Bronchial epithelial cell (primary cell): Measurements from ENCODE around the gene DTL. TPM values are rescaled to one million over a fixed set of nuclear protein-coding genes. Genes with fewer than 3 reads are reported as not detected.

Experiments used
- DNase-seq: peaks from one replicate; pipeline ENCODE4 v3.0.0-alpha.2; 2010; ENCODE audit warnings: low read depth
- FAIRE-seq: peaks from 2 replicates; lab custom pipeline; 2011; peaks lifted over from hg19 to GRCh38; lab: Jason Lieb, UNC
- H3K27me3 ChIP-seq: 2 replicates; pipeline ENCODE4 v1.5.1; 2011; ENCODE audit warnings: low read length; ENCODE audit not compliant: control insufficient read depth, insufficient read depth
- H3K36me3 ChIP-seq: 2 replicates; pipeline ENCODE4 v1.5.1; 2011; ENCODE audit warnings: low read length; ENCODE audit not compliant: control insufficient read depth, insufficient read depth
- H3K4me3 ChIP-seq: 2 replicates; pipeline ENCODE4 v1.5.1; 2011; ENCODE audit warnings: mild to moderate bottlenecking, low read depth, low read length, control low read depth
- total RNA-seq: library from RNA; depleted of rRNA; stranded (reverse); fragments of >200 nt; gene quantifications from 2 replicates; pipeline ENCODE4 v1.2.1, GENCODE V29; 2014
- TF ChIP-seq, protein P1 (sequence below): IDR thresholded peaks from 2 replicates; pipeline ENCODE4 v1.5.1; 2011; ENCODE audit warnings: mild to moderate bottlenecking, moderate library complexity, low read length, control low read depth, inconsistent platforms; ENCODE audit not compliant: insufficient read depth, severe bottlenecking

Gene DTL
- total RNA-seq, 1 donor from 2014 or later, result 0.26 TPM

DNA sequence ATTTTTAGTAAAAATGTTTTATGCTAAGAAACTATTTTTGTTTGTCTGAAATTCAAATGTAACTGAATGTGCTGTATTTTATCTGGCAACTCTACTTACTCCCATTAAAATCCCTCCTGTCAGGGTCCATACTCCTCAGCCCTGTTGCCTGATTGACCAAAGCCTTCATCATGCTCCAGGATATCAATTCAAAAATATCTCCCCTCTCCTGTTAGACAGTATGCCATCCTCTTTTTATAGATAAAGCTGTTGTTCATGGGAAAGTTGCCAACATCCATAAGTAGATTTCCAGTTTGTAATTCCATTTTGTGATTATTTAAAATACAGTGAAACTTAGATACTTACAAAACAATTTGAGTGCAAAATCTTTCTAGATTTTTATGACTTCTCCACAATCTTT, 65.7 kb downstream of the DTL start:
- DNase-seq (no peak), FAIRE-seq (no peak)
- H3K27me3 ChIP-seq, result no peaks in the 10 kb centered on the region
- no peak overlapping the region for H3K4me3 ChIP-seq
- TF ChIP-seq, protein P1, sequence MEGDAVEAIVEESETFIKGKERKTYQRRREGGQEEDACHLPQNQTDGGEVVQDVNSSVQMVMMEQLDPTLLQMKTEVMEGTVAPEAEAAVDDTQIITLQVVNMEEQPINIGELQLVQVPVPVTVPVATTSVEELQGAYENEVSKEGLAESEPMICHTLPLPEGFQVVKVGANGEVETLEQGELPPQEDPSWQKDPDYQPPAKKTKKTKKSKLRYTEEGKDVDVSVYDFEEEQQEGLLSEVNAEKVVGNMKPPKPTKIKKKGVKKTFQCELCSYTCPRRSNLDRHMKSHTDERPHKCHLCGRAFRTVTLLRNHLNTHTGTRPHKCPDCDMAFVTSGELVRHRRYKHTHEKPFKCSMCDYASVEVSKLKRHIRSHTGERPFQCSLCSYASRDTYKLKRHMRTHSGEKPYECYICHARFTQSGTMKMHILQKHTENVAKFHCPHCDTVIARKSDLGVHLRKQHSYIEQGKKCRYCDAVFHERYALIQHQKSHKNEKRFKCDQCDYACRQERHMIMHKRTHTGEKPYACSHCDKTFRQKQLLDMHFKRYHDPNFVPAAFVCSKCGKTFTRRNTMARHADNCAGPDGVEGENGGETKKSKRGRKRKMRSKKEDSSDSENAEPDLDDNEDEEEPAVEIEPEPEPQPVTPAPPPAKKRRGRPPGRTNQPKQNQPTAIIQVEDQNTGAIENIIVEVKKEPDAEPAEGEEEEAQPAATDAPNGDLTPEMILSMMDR, result no peak
- H3K36me3 ChIP-seq, result no peaks in the 10 kb centered on the region

DNA sequence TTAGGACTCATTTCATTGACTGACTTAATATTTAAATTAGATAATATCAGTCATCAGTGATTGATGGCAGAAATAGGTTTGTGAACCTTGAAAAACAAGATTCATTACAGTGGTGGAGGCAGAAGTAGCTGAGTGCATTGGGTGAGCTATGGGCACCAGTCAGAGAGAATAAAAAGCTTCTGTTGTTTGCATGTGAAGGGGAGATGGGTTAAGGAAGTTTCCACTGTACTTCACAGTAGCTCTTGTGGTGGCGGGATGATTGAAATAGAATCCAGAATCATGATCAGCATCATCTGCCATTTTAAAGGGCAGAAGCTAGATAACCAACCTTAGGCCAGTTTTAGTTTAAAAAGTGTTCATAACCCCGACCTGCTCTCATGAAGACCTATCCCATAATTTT, 66.2 kb downstream of the DTL start:
- TF ChIP-seq, protein P1, result no peak
- Histone ChIP-seq H3K4me3 (no peak overlapping the region), H3K27me3 (no peaks in the 10 kb centered on the region), H3K36me3 (no peaks in the 10 kb centered on the region)
- FAIRE-seq, result no peak
- no peak for DNase-seq

DNA sequence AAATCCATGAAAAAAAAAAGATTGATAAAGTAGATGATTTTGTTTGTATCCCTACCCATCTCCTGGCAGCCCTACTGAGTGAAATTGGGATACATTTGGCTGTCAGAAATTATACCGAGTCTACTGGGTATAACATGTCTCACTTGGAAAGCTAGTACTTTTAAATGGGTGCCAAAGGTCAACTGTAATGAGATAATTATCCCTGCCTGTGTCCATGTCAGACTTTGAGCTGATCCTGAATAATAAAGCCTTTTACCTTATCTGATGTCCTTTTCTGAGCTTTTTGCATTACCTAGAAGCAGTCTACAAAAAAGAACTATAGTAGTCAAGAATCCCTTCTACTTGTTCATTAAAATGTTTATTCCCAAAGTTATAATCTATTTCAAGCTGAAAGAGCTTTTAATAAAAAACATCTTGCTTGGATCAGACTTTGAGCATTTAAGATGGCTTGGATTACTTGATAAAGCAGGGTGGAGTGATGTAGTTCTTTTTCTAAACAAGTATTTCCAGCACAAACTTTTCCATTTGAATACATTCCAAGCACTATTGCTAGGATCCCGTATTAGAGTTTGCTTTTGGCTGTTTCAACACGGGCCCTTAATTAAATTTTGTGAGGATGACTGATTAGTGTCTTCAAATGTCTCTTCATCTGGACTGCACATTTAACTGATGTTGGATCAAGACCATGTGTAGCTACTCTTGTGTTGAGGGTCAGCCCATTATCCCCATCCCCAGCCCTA, 69.2 kb downstream of the DTL start:
- H3K27me3 ChIP-seq, result no peaks in the 10 kb centered on the region
- H3K36me3 ChIP-seq, result no peaks in the 10 kb centered on the region
- TF ChIP-seq, protein P1, result no peak
- DNase-seq (no peak), FAIRE-seq (no peak)
- no peak overlapping the region for H3K4me3 ChIP-seq

DNA sequence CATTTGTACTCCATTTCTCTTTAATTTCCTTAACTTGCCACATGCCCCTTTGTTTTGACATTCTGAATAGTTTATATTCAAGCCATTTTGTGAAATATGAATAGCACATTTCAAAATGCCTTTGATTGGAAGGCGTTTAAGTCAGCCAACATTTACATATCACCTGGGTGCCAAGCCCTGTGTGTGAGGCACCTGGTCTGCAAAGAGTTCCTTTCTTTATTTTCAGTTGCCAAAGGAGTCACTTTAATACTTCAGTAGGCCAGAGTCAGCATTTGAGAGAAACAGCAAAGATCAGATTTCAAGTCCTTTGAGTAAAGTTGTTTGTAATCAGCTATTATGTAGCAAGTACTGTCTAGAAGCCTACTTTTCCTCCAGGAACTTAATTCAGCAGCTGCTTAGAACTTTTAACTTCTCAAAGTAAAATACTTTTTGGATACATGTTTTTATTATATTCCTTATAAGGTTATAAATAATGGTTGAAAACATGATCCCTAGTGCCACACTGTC, 70.8 kb downstream of the DTL start:
- DNase-seq, result no peak
- H3K27me3 ChIP-seq, result no peaks in the 10 kb centered on the region
- FAIRE-seq, result no peak
- H3K4me3 ChIP-seq, result no peak overlapping the region
- H3K36me3 ChIP-seq, result no peaks in the 10 kb centered on the region
- TF ChIP-seq, protein P1, result no peak

DNA sequence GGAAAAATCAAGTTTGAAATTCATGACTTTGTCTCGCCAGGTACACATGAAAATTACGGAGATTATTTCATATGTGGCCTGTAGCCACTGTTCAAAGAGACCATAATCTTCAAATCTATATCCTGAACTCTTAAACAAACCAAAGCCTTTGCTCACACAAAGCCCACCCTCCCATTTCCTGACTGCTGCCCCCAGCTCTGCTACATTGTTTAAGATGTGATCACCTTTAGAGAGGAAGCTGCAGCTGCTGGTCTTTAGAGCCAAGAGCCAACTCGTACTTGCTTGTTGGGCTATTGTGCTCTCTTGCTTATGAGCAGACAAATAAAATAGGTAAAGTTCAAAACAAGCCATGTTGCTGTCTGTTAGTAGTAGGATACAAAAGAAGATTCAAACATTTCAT, 71.9 kb downstream of the DTL start:
- Histone ChIP-seq H3K36me3 (no peaks in the 10 kb centered on the region), H3K27me3 (no peaks in the 10 kb centered on the region), H3K4me3 (no peak overlapping the region)
- TF ChIP-seq, protein P1, result no peak
- no peak for FAIRE-seq
- no peak for DNase-seq
